Measurements from ENCODE around the gene ENOX1. TPM values are rescaled to one million over a fixed set of nuclear protein-coding genes. Genes with fewer than 3 reads are reported as not detected.

Gene ENOX1
- polyA plus RNA-seq, 1 donor (not counting 4 experiments of a cell fraction or from before 2014, with no cell fraction given): 1.1 TPM

GRCh38 chr13:43794416-43794815 lies 7.6 kb upstream of the ENOX1 start:
- no peaks in the 10 kb centered on the region for H3K36me3 ChIP-seq (ENCODE audit: control insufficient read depth in 2 of 2, extremely low read depth in 1 of 2, insufficient read depth in 2 of 2, low read length in 2 of 2)
- H3K4me1 ChIP-seq (ENCODE audit: control insufficient read depth, extremely low read depth, insufficient read depth, low read length): peaks cover 2% of the 10 kb centered on the region
- FAIRE-seq (no peak), DNase-seq (ENCODE audit: low read depth, low spot score) (no peak)
- H4K20me1 ChIP-seq (ENCODE audit: control insufficient read depth, extremely low read depth, insufficient read depth, low read length): no peaks in the 10 kb centered on the region
- H3K9me1 ChIP-seq (ENCODE audit: control insufficient read depth, extremely low read depth, insufficient read depth, low read length): no peaks in the 10 kb centered on the region
- H3K4me3 ChIP-seq (ENCODE audit: control insufficient read depth in 2 of 3, extremely low read depth in 1 of 3, insufficient read depth in 2 of 3, low read depth in 1 of 3, low read length in 3 of 3): no peak overlapping the region
- dilution Hi-C loops (cut with MboI; ENCODE audit: extremely low pct_ligation_motif_present, low sequenced_read_pairs): no loop called here
- TF ChIP-seq CTCF (optimal IDR thresholded peaks at IDR 0.05 in 1 of 3, IDR thresholded peaks at IDR 0.05 in 1 of 3, conservative IDR thresholded peaks at IDR 0.05 in 1 of 3; ENCODE audit: extremely low read depth in 1 of 3, insufficient read depth in 2 of 3, low read length in 3 of 3) (no peak), EZH2 (IDR thresholded peaks at IDR 0.05; ENCODE audit: low read length) (no peak)
- H3K9me3 ChIP-seq (ENCODE audit: control insufficient read depth, low read depth, low read length): no peaks in the 10 kb centered on the region
- no peaks in the 10 kb centered on the region for H3K79me2 ChIP-seq (ENCODE audit: control insufficient read depth, insufficient read depth, low read length)
- H3K27me3 ChIP-seq (ENCODE audit: control insufficient read depth, extremely low read depth, insufficient read depth, low read length): no peaks in the 10 kb centered on the region
- H3K9ac ChIP-seq (ENCODE audit: control insufficient read depth, extremely low read depth, insufficient read depth, low read length): no peak overlapping the region
- no peak overlapping the region for H3K27ac ChIP-seq (ENCODE audit: control insufficient read depth, insufficient read depth, low read length)
- no peak overlapping the region for H3K4me2 ChIP-seq (ENCODE audit: control insufficient read depth, extremely low read depth, insufficient read depth, low read depth, low read length)
- H2AFZ ChIP-seq (ENCODE audit: control insufficient read depth, low read length): no peak overlapping the region

GRCh38 chr13:43792076-43792881 lies 5.5 kb upstream of the ENOX1 start:
- FAIRE-seq (no peak), DNase-seq (ENCODE audit: low read depth, low spot score) (no peak)
- Histone ChIP-seq H3K9me3 (ENCODE audit: control insufficient read depth, low read depth, low read length) (no peaks in the 10 kb centered on the region), H2AFZ (ENCODE audit: control insufficient read depth, low read length) (no peak overlapping the region), H3K27me3 (ENCODE audit: control insufficient read depth, extremely low read depth, insufficient read depth, low read length) (no peaks in the 10 kb centered on the region), H3K27ac (ENCODE audit: control insufficient read depth, insufficient read depth, low read length) (no peak overlapping the region), H3K4me1 (ENCODE audit: control insufficient read depth, extremely low read depth, insufficient read depth, low read length) (peaks cover 7% of the 10 kb centered on the region), H3K79me2 (ENCODE audit: control insufficient read depth, insufficient read depth, low read length) (no peaks in the 10 kb centered on the region), H3K4me3 (ENCODE audit: control insufficient read depth in 2 of 3, extremely low read depth in 1 of 3, insufficient read depth in 2 of 3, low read depth in 1 of 3, low read length in 3 of 3) (no peak overlapping the region), H3K9ac (ENCODE audit: control insufficient read depth, extremely low read depth, insufficient read depth, low read length) (no peak overlapping the region), H3K36me3 (ENCODE audit: control insufficient read depth in 2 of 2, extremely low read depth in 1 of 2, insufficient read depth in 2 of 2, low read length in 2 of 2) (no peaks in the 10 kb centered on the region), H4K20me1 (ENCODE audit: control insufficient read depth, extremely low read depth, insufficient read depth, low read length) (no peaks in the 10 kb centered on the region), H3K4me2 (ENCODE audit: control insufficient read depth, extremely low read depth, insufficient read depth, low read depth, low read length) (no peak overlapping the region), H3K9me1 (ENCODE audit: control insufficient read depth, extremely low read depth, insufficient read depth, low read length) (no peaks in the 10 kb centered on the region)
- TF ChIP-seq CTCF (optimal IDR thresholded peaks at IDR 0.05 in 1 of 3, IDR thresholded peaks at IDR 0.05 in 1 of 3, conservative IDR thresholded peaks at IDR 0.05 in 1 of 3; ENCODE audit: extremely low read depth in 1 of 3, insufficient read depth in 2 of 3, low read length in 3 of 3) (no peak), EZH2 (IDR thresholded peaks at IDR 0.05; ENCODE audit: low read length) (no peak)
- dilution Hi-C loops (cut with MboI; ENCODE audit: extremely low pct_ligation_motif_present, low sequenced_read_pairs): no loop called here

Measured in keratinocyte (primary cell).